Activated naive CD4-positive, alpha-beta T cell treated with anti-CD3 and anti-CD28 coated beads for 36 hours (primary cell): ENCODE measurements around the gene SLC25A36. TPM values are rescaled to one million over a fixed set of nuclear protein-coding genes. Genes with fewer than 3 reads are reported as not detected.
"Not testable (repeated sequence)": the region's sequence is repeated elsewhere in the genome, so short reads cannot be mapped to it uniquely, and the experiment has no call there.

Experiments
- CTCF ChIA-PET: fragments of 350-600 bp; sonication (Branson Sonifier 250); formaldehyde crosslinking; loops from one replicate; lab custom pipeline; 2021; ENCODE audit warnings: antibody characterized with exemption; lab: Charles Lee
- DNase-seq: peaks from one replicate; pipeline ENCODE4 v3.0.0-alpha.2; 2020
- H3K27ac Mint-ChIP-seq: one replicate; pipeline ENCODE4 v1.8.0; 2021; ENCODE audit warnings: mild to moderate bottlenecking, mixed read lengths
- H3K27me3 Mint-ChIP-seq: one replicate; pipeline ENCODE4 v1.8.0; 2021; ENCODE audit warnings: low read depth, mixed read lengths
- H3K36me3 Mint-ChIP-seq: one replicate; pipeline ENCODE4 v1.8.0; 2021; ENCODE audit warnings: low read depth, mixed read lengths
- H3K4me1 Mint-ChIP-seq: one replicate; pipeline ENCODE4 v1.8.0; 2021; ENCODE audit warnings: low read depth, mixed read lengths
- H3K4me3 Mint-ChIP-seq: one replicate; pipeline ENCODE4 v1.8.0; 2021; ENCODE audit warnings: mild to moderate bottlenecking, moderate library complexity, mixed read lengths
- H3K9me3 Mint-ChIP-seq: one replicate; pipeline ENCODE4 v1.8.0; 2021; ENCODE audit warnings: mixed read lengths
- intact Hi-C: fragments of 100-400 bp; cut with micrococcal nuclease; formaldehyde crosslinking; loops from one replicate; pipeline ENCODE4 v1.15.1; 2023
- total RNA-seq, 2 experiments: library from RNA; stranded (reverse); gene quantifications; one replicate each; pipeline ENCODE4 v1.2.3, GENCODE V29; 2021

SLC25A36 gene
- total RNA-seq, 2 experiments from 2014 or later = 48.7 to 50.1 TPM

- H3K9me3 Mint-ChIP-seq, H3K4me3 Mint-ChIP-seq, H3K27me3 Mint-ChIP-seq, intact Hi-C loops, DNase-seq, H3K27ac Mint-ChIP-seq, CTCF ChIA-PET, H3K36me3 Mint-ChIP-seq: not testable (repeated sequence)
- H3K4me1 Mint-ChIP-seq = peaks cover 23% of the 10 kb centered on the region
Observed at GRCh38 chr3:140939305-140939704, 2.3 kb upstream of the SLC25A36 start.

- Mint-ChIP-seq H3K36me3 (no peaks in the 10 kb centered on the region), H3K4me1 (peaks cover 29% of the 10 kb centered on the region), H3K4me3 (peak overlapping the region; percentile 89), H3K9me3 (peaks cover 2% of the 10 kb centered on the region), H3K27me3 (no peaks in the 10 kb centered on the region), H3K27ac (peak overlapping the region; percentile 88)
- intact Hi-C loops = loop anchor here (1.0 to 10.0 kb wide), 10 partner anchors 251 to 1506 kb away; partner anchors contain the start of genes ATP1B3, NMNAT3, PXYLP1 and RNF7
- CTCF ChIA-PET = no interaction called here
- DNase-seq = no peak
Observed at GRCh38 chr3:140941090-140941433, 574 bp upstream of the SLC25A36 start.

- Mint-ChIP-seq H3K27ac (peak overlapping the region; percentile 27), H3K4me1 (peaks cover 40% of the 10 kb centered on the region), H3K36me3 (peaks cover 9% of the 10 kb centered on the region), H3K9me3 (no peaks in the 10 kb centered on the region), H3K27me3 (no peaks in the 10 kb centered on the region), H3K4me3 (peak overlapping the region; percentile 89)
- CTCF ChIA-PET = interaction anchor here (1.1 to 1.3 kb wide), 2 partner anchors 251 to 294 kb away, joined by 3 read pairs; no protein-coding TSS in a partner anchor
- DNase-seq = peak; percentile 54
- intact Hi-C loops = loop anchor here (5.0 to 10.0 kb wide), 4 partner anchors 855 to 1505 kb away; partner anchors contain the start of genes ATP1B3, NMNAT3 and XRN1
Observed at GRCh38 chr3:140942221-140943104, 827 bp downstream of the SLC25A36 start.

- intact Hi-C loops = loop anchor here (5.0 to 10.0 kb wide), 4 partner anchors 853 to 1503 kb away; partner anchors contain the start of genes ATP1B3, NMNAT3 and XRN1
- no peak overlapping the region for H3K27ac Mint-ChIP-seq
- peaks cover 48% of the 10 kb centered on the region for H3K4me1 Mint-ChIP-seq
- no peak for DNase-seq
- H3K36me3 Mint-ChIP-seq = peaks cover 9% of the 10 kb centered on the region
- no peaks in the 10 kb centered on the region for H3K27me3 Mint-ChIP-seq
- no peaks in the 10 kb centered on the region for H3K9me3 Mint-ChIP-seq
- no peak overlapping the region for H3K4me3 Mint-ChIP-seq
- CTCF ChIA-PET = interaction anchor here (0.6 to 1.5 kb wide), 7 partner anchors 9 to 1585 kb away, joined by 3 to 4 read pairs (median 3); no protein-coding TSS in a partner anchor
Observed at GRCh38 chr3:140943781-140944552, 2.3 kb downstream of the SLC25A36 start.

- no peak overlapping the region for H3K27ac Mint-ChIP-seq
- H3K36me3 Mint-ChIP-seq = peaks cover 9% of the 10 kb centered on the region
- no peak overlapping the region for H3K4me3 Mint-ChIP-seq
- peaks cover 53% of the 10 kb centered on the region for H3K4me1 Mint-ChIP-seq
- no peaks in the 10 kb centered on the region for H3K27me3 Mint-ChIP-seq
- no peak for DNase-seq
- CTCF ChIA-PET = interaction anchor here (0.9 kb wide), 1 partner anchor 17 kb away, joined by 5 read pairs; no protein-coding TSS in a partner anchor
- intact Hi-C loops = loop anchor here (10.0 kb wide), 1 partner anchor 1274 kb away; the partner anchor contains the start of gene NMNAT3
- H3K9me3 Mint-ChIP-seq = no peaks in the 10 kb centered on the region
Observed at GRCh38 chr3:140948460-140949249, 7.0 kb downstream of the SLC25A36 start.

- CTCF ChIA-PET = interaction anchor here (0.6 to 0.8 kb wide), 3 partner anchors 9 to 25 kb away, joined by 3 to 4 read pairs (median 3); no protein-coding TSS in a partner anchor
Observed at GRCh38 chr3:140950144-140950543, 8.5 kb downstream of the SLC25A36 start.

GRCh38 chr3:140950863-140951262 lies 9.2 kb downstream of the SLC25A36 start:
- no peak overlapping the region for H3K4me3 Mint-ChIP-seq
- no peaks in the 10 kb centered on the region for H3K9me3 Mint-ChIP-seq
- no peaks in the 10 kb centered on the region for H3K27me3 Mint-ChIP-seq
- no peak for DNase-seq
- no peak overlapping the region for H3K27ac Mint-ChIP-seq
- CTCF ChIA-PET = no interaction called here
- peaks cover 59% of the 10 kb centered on the region for H3K4me1 Mint-ChIP-seq
- intact Hi-C loops = no loop called here
- H3K36me3 Mint-ChIP-seq = peaks cover 10% of the 10 kb centered on the region

More at GRCh38 chr3:140950144-140950543, 8.5 kb downstream of the SLC25A36 start:
- Mint-ChIP-seq H3K36me3 (peaks cover 10% of the 10 kb centered on the region), H3K9me3 (no peaks in the 10 kb centered on the region), H3K27ac (no peak overlapping the region), H3K4me3 (no peak overlapping the region), H3K4me1 (peaks cover 59% of the 10 kb centered on the region), H3K27me3 (no peaks in the 10 kb centered on the region)
- no peak for DNase-seq
- intact Hi-C loops = no loop called here

- CTCF ChIA-PET, DNase-seq, H3K9me3 Mint-ChIP-seq, H3K4me3 Mint-ChIP-seq, H3K27me3 Mint-ChIP-seq, intact Hi-C loops, H3K36me3 Mint-ChIP-seq, H3K27ac Mint-ChIP-seq: not testable (repeated sequence)
- peaks cover 51% of the 10 kb centered on the region for H3K4me1 Mint-ChIP-seq
Observed at GRCh38 chr3:140951750-140952149, 10.1 kb downstream of the SLC25A36 start.

- CTCF ChIA-PET = interaction anchor here (1.0 kb wide), 1 partner anchor 9 kb away, joined by 4 read pairs; no protein-coding TSS in a partner anchor
- intact Hi-C loops = no loop called here
- DNase-seq = no peak
- H3K4me1 Mint-ChIP-seq = peaks cover 45% of the 10 kb centered on the region
- H3K27me3 Mint-ChIP-seq = no peaks in the 10 kb centered on the region
- H3K27ac Mint-ChIP-seq = peak overlapping the region; percentile 2
- H3K4me3 Mint-ChIP-seq = no peak overlapping the region
- no peaks in the 10 kb centered on the region for H3K9me3 Mint-ChIP-seq
- H3K36me3 Mint-ChIP-seq = peaks cover 6% of the 10 kb centered on the region
Observed at GRCh38 chr3:140953028-140953960, 11.7 kb downstream of the SLC25A36 start.

- peaks cover 40% of the 10 kb centered on the region for H3K4me1 Mint-ChIP-seq
- intact Hi-C loops = no loop called here
- peaks cover 9% of the 10 kb centered on the region for H3K36me3 Mint-ChIP-seq
- no peak overlapping the region for H3K27ac Mint-ChIP-seq
- DNase-seq = no peak
- CTCF ChIA-PET = no interaction called here
- no peak overlapping the region for H3K4me3 Mint-ChIP-seq
- H3K27me3 Mint-ChIP-seq = no peaks in the 10 kb centered on the region
- no peaks in the 10 kb centered on the region for H3K9me3 Mint-ChIP-seq
Observed at GRCh38 chr3:140954576-140954975, 12.9 kb downstream of the SLC25A36 start.

- Mint-ChIP-seq H3K36me3 (peaks cover 13% of the 10 kb centered on the region), H3K4me1 (peaks cover 32% of the 10 kb centered on the region), H3K27me3 (no peaks in the 10 kb centered on the region), H3K4me3 (no peak overlapping the region), H3K9me3 (no peaks in the 10 kb centered on the region), H3K27ac (no peak overlapping the region)
- no peak for DNase-seq
- CTCF ChIA-PET = interaction anchor here (0.8 to 1.6 kb wide), 2 partner anchors 11 to 44 kb away, joined by 3 read pairs; no protein-coding TSS in a partner anchor
- intact Hi-C loops = no loop called here
Observed at GRCh38 chr3:140955645-140956044, 14.0 kb downstream of the SLC25A36 start.
